ENCODE measurements around the gene GTPBP2.

GRCh38 chr6:43678341-43678740, 49.3 kb upstream of the GTPBP2 start:
- no peak for TF ChIP-seq CTCF (conservative IDR thresholded peaks at IDR 0.05)
- no peak for TF ChIP-seq ZFX (IDR thresholded peaks at IDR 0.05)

All from C4-2B (cell line).